OCI-LY1 (cell line): ENCODE measurements around the gene RFTN1.

Experiments used
- H2AFZ ChIP-seq: fragments of 200-600 bp; sonication (generic), shearing (Covaris generic); 2 replicates; pipeline ENCODE4 v1.6.0; 2014; ENCODE audit warnings: antibody characterized with exemption, mild to moderate bottlenecking, low read length
- H3F3A ChIP-seq: fragments of 200-600 bp; sonication (generic), shearing (Covaris generic); 2 replicates; pipeline ENCODE4 v1.6.0; 2014; ENCODE audit warnings: mild to moderate bottlenecking, antibody characterized with exemption, low read length, moderate library complexity; ENCODE audit not compliant: insufficient read depth
- H3K27ac ChIP-seq: fragments of 200-600 bp; sonication (generic); 2 replicates; pipeline ENCODE4 v1.5.1; 2014; ENCODE audit warnings: low read length, mixed run types, mild to moderate bottlenecking, low read depth; ENCODE audit not compliant: poor library complexity, severe bottlenecking
- H3K27me3 ChIP-seq: fragments of 200-600 bp; sonication (generic); 2 replicates; pipeline ENCODE4 v1.6.0; 2014; ENCODE audit warnings: antibody characterized with exemption, mild to moderate bottlenecking, low read length, moderate library complexity; ENCODE audit not compliant: insufficient read depth
- H3K36me3 ChIP-seq: fragments of 200-600 bp; sonication (generic); 2 replicates; pipeline ENCODE4 v1.6.1; 2014; ENCODE audit warnings: mild to moderate bottlenecking, antibody characterized with exemption, low read length, moderate library complexity, mixed read lengths; ENCODE audit not compliant: insufficient read depth
- H3K4me1 ChIP-seq: fragments of 200-600 bp; sonication (generic); 2 replicates; pipeline ENCODE4 v1.5.1; 2014; ENCODE audit warnings: mild to moderate bottlenecking, low read length, moderate library complexity; ENCODE audit not compliant: insufficient read depth, severe bottlenecking
- H3K4me2 ChIP-seq: fragments of 200-600 bp; sonication (generic), shearing (Covaris generic); 2 replicates; pipeline ENCODE4 v1.6.1; 2014; ENCODE audit warnings: low read length
- H3K4me3 ChIP-seq: fragments of 200-600 bp; sonication (generic); 2 replicates; pipeline ENCODE4 v1.5.1; 2014; ENCODE audit warnings: low read length, low read depth, mild to moderate bottlenecking, mixed read lengths; ENCODE audit not compliant: poor library complexity, severe bottlenecking
- H3K79me2 ChIP-seq: fragments of 200-600 bp; shearing (Covaris generic); 2 replicates; pipeline ENCODE4 v1.6.1; 2016; ENCODE audit warnings: mixed run types, low read length, mixed read lengths; ENCODE audit not compliant: insufficient read depth
- H3K9ac ChIP-seq: fragments of 200-600 bp; sonication (generic), shearing (Covaris generic); 2 replicates; pipeline ENCODE4 v1.6.1; 2014; ENCODE audit warnings: mild to moderate bottlenecking, low read length, mixed read lengths
- H3K9me2 ChIP-seq: fragments of 200-600 bp; sonication (generic), shearing (Covaris generic); 2 replicates; pipeline ENCODE4 v1.6.1; 2014; ENCODE audit warnings: low read depth, mild to moderate bottlenecking, low read length, mixed read lengths
- H3K9me3 ChIP-seq: fragments of 200-600 bp; shearing (Covaris generic); 2 replicates; pipeline ENCODE4 v1.6.1; 2014; ENCODE audit warnings: low read length, mixed read lengths
- H4K20me1 ChIP-seq: fragments of 200-600 bp; sonication (generic), shearing (Covaris generic); 2 replicates; pipeline ENCODE4 v1.6.0; 2016; ENCODE audit warnings: mild to moderate bottlenecking, low read length; ENCODE audit not compliant: insufficient read depth
- EZH2 ChIP-seq: fragments of 200-600 bp; sonication (generic), shearing (Covaris generic); IDR thresholded peaks from 2 replicates; pipeline ENCODE4 v1.8.0; 2017; ENCODE audit warnings: borderline replicate concordance, mixed run types, mild to moderate bottlenecking, antibody characterized with exemption, low read length, moderate library complexity, mixed read lengths
- TF ChIP-seq, protein P1 (sequence below): fragments of 200-600 bp; sonication (generic), shearing (Covaris generic); IDR thresholded peaks from 2 replicates; pipeline ENCODE4 v1.5.1; 2017; ENCODE audit warnings: mild to moderate bottlenecking, antibody characterized with exemption, low read length, moderate library complexity, mixed read lengths

The RFTN1 gene

DNA sequence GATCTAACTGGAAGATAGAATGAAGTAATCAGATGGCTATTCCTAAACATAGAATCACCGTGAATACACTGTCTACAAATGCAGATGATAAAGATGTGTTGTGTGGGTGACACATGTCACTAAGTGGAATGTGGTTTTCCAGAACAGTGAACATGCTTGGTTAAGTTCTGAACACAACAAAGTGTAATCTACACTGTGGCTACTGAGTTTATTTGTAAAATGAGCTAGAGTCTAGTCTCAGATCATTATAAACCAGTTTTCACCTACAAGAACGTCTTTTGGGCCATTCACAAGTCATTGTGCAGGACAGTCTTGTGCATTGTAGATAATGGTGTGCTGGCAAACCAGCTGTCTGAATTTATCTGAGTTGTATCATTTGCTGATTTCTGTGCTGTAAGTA lies 213.2 kb downstream of the RFTN1 start:
- H3K9ac ChIP-seq: peak overlapping the region; percentile 27; the same call in 1 of the 2 replicates
- no peak overlapping the region for H3K4me3 ChIP-seq
- no peak overlapping the region for H2AFZ ChIP-seq
- H3F3A ChIP-seq: no peaks in the 10 kb centered on the region
- H3K36me3 ChIP-seq: peaks cover 51% of the 10 kb centered on the region
- peak overlapping the region; percentile 75 for H3K27ac ChIP-seq
- no peaks in the 10 kb centered on the region for H4K20me1 ChIP-seq
- H3K27me3 ChIP-seq: no peaks in the 10 kb centered on the region
- H3K4me2 ChIP-seq: peak overlapping the region; percentile 29; the same call in 1 of the 2 replicates
- no peak for TF ChIP-seq EZH2
- TF ChIP-seq, protein P1, sequence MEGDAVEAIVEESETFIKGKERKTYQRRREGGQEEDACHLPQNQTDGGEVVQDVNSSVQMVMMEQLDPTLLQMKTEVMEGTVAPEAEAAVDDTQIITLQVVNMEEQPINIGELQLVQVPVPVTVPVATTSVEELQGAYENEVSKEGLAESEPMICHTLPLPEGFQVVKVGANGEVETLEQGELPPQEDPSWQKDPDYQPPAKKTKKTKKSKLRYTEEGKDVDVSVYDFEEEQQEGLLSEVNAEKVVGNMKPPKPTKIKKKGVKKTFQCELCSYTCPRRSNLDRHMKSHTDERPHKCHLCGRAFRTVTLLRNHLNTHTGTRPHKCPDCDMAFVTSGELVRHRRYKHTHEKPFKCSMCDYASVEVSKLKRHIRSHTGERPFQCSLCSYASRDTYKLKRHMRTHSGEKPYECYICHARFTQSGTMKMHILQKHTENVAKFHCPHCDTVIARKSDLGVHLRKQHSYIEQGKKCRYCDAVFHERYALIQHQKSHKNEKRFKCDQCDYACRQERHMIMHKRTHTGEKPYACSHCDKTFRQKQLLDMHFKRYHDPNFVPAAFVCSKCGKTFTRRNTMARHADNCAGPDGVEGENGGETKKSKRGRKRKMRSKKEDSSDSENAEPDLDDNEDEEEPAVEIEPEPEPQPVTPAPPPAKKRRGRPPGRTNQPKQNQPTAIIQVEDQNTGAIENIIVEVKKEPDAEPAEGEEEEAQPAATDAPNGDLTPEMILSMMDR: no peak
- no peaks in the 10 kb centered on the region for H3K79me2 ChIP-seq
- H3K4me1 ChIP-seq: peaks cover 41% of the 10 kb centered on the region
- H3K9me3 ChIP-seq: no peaks in the 10 kb centered on the region; the same call in 1 of the 2 replicates
- H3K9me2 ChIP-seq: no peaks in the 10 kb centered on the region

GRCh38 chr3:16299746-16300145 lies 213.8 kb downstream of the RFTN1 start:
- Histone ChIP-seq H3K36me3 (peaks cover 57% of the 10 kb centered on the region), H3K27me3 (no peaks in the 10 kb centered on the region), H3K27ac (no peak overlapping the region), H4K20me1 (no peaks in the 10 kb centered on the region), H3F3A (no peaks in the 10 kb centered on the region), H3K9ac (no peak overlapping the region), H3K4me2 (no peak overlapping the region), H3K9me3 (no peaks in the 10 kb centered on the region; the same call in 1 of the 2 replicates), H3K9me2 (no peaks in the 10 kb centered on the region), H2AFZ (no peak overlapping the region), H3K4me3 (no peak overlapping the region), H3K4me1 (peaks cover 41% of the 10 kb centered on the region), H3K79me2 (no peaks in the 10 kb centered on the region)
- TF ChIP-seq, protein P1: no peak
- TF ChIP-seq EZH2: no peak

DNA sequence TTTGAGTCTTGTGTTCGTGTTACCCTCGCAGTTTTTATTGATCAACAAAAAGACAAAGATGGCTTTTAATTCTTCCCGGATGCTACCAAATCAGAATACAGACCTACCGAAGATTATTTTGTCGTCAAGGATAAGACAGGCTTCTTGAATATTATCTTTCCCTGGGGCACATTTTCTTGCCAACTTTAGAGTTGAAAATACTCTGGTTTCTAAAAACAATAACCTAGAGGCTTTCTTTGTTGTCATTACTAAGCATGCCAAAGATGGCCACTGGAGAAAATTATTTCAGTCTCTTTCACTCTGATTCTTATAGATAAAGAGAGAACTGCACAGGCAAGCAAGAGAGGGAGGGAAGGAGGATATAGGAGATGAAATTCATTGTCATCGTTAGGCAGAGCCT lies 214.6 kb downstream of the RFTN1 start:
- Histone ChIP-seq H3K9me2 (no peaks in the 10 kb centered on the region), H3K79me2 (no peaks in the 10 kb centered on the region), H3K4me2 (no peak overlapping the region), H3K9me3 (no peaks in the 10 kb centered on the region; the same call in 1 of the 2 replicates), H3K4me1 (peaks cover 41% of the 10 kb centered on the region), H3K9ac (no peak overlapping the region), H3F3A (no peaks in the 10 kb centered on the region), H2AFZ (no peak overlapping the region), H4K20me1 (no peaks in the 10 kb centered on the region), H3K4me3 (no peak overlapping the region), H3K27me3 (no peaks in the 10 kb centered on the region), H3K27ac (no peak overlapping the region), H3K36me3 (peaks cover 66% of the 10 kb centered on the region)
- TF ChIP-seq, protein P1: no peak
- no peak for TF ChIP-seq EZH2
